Muscle layer of colon (tissue), 2 donors: ENCODE results near the gene TADA1.

ENCODE experiments used
- H3K27ac ChIP-seq: one replicate; pipeline ENCODE4 v1.7.0; 2013; ENCODE audit warnings: low read depth, mild to moderate bottlenecking, low read length, moderate library complexity
- H3K27me3 ChIP-seq, 2 donors: one replicate each; pipeline ENCODE4 v1.7.0; 2013; ENCODE audit warnings: low read length in 2 of 2, mild to moderate bottlenecking in 2 of 2; ENCODE audit not compliant: insufficient read depth in 2 of 2, control insufficient read depth in 1 of 2
- H3K36me3 ChIP-seq: one replicate; pipeline ENCODE4 v1.7.0; 2013; ENCODE audit warnings: mild to moderate bottlenecking, low read length; ENCODE audit not compliant: insufficient read depth
- H3K4me1 ChIP-seq: one replicate; pipeline ENCODE4 v1.7.0; 2013; ENCODE audit warnings: mild to moderate bottlenecking, low read length; ENCODE audit not compliant: insufficient read depth
- H3K4me3 ChIP-seq, 2 donors: one replicate each; pipeline ENCODE4 v1.7.0; 2013; ENCODE audit warnings: low read length in 2 of 2, low read depth in 1 of 2, mild to moderate bottlenecking in 1 of 2, moderate library complexity in 1 of 2
- H3K9ac ChIP-seq: one replicate; pipeline ENCODE4 v1.7.0; 2013; ENCODE audit warnings: low read length
- H3K9me3 ChIP-seq: one replicate; pipeline ENCODE4 v1.7.0; 2013; ENCODE audit warnings: mild to moderate bottlenecking, low read length
- donor health status: abdominal sarcoma.
- donor health status: Adenocarcinoma of cecum.

TADA1 gene

DNA sequence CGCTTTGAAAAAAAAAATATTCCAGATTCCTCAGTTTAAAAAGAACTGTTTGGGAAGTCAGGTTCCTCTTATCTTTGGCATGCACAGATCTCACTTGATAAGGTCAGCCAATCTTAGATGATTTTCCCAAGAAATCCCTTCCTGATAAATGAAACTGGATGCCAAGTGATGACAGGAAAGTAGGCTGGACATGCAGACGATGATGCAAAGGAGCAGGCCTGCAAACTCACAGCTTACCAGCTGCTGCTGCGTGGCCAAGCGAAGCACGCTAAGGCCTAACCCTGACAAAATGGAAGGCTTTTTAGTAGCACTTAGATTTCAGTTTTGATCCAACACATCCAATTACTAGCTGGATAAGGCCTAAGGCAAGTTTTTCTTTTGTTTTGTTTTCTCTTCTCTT, 10.1 kb downstream of the TADA1 start:
- no peaks in the 10 kb centered on the region for H3K27me3 ChIP-seq
- no peak overlapping the region for H3K4me3 ChIP-seq
- no peaks in the 10 kb centered on the region for H3K9me3 ChIP-seq
- H3K4me1 ChIP-seq, result no peaks in the 10 kb centered on the region
- peaks cover 43% of the 10 kb centered on the region for H3K36me3 ChIP-seq
- H3K27ac ChIP-seq, result no peak overlapping the region
- H3K9ac ChIP-seq, result no peak overlapping the region

DNA sequence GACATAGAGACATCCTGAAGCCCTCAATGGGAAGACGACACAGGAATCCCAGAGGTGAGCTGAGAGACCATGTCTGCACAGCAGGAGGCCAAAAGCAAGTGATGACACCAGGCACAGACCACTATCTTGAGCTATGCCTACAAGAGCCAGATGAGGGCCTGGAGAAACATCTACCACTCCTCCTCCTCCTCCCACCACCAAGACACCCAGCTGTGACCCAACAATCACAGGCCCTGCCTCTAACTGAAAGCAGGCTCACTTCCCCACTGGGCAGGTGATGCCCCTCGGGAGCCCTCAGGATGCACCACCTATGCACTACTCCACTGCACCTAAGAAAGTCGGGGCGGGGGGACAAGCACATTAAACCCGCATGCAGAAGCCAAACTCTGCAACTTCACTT, 16.5 kb downstream of the TADA1 start:
- H3K9me3 ChIP-seq, result no peaks in the 10 kb centered on the region
- peak overlapping the region in 1 of 2 donors; percentile 15 for H3K4me3 ChIP-seq
- H3K36me3 ChIP-seq, result peaks cover 72% of the 10 kb centered on the region
- no peak overlapping the region for H3K9ac ChIP-seq
- no peaks in the 10 kb centered on the region for H3K27me3 ChIP-seq
- no peak overlapping the region for H3K27ac ChIP-seq
- H3K4me1 ChIP-seq, result no peaks in the 10 kb centered on the region

DNA sequence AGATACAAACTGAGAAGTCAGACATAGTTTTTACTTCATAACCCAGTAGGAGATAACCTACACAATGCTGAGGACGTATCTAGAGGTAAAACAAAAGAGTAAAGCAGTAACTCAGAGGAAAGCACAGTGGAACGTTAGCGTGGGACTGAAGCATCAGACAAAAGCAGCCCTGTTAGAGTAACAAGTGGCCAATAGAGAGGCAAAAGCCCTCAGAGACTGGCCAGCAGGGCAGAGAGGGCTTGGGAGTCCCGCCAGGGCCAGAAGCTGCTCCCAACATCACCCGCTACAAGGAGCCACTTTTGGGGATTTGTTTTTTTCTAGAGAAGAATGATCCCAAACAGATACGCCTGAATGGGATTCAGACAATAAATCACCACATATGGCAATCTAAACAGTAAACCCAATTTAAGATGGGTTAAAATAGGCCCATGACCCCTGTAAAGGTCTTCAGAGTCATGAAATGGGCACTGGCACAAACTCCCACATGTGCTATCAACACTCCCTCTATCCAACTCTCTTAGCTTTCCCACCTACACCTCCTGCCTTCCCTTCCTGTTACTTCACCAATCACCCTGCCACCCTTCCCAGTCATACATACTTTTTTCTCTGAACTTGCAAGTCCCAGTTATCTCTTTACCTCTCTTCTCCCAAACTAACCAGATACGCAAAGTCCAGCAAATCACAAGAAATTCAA, 17.2 kb downstream of the TADA1 start:
- H3K36me3 ChIP-seq, result peaks cover 73% of the 10 kb centered on the region
- no peaks in the 10 kb centered on the region for H3K27me3 ChIP-seq
- no peak overlapping the region for H3K4me3 ChIP-seq
- H3K9ac ChIP-seq, result no peak overlapping the region
- no peaks in the 10 kb centered on the region for H3K9me3 ChIP-seq
- no peak overlapping the region for H3K27ac ChIP-seq
- H3K4me1 ChIP-seq, result no peaks in the 10 kb centered on the region

DNA sequence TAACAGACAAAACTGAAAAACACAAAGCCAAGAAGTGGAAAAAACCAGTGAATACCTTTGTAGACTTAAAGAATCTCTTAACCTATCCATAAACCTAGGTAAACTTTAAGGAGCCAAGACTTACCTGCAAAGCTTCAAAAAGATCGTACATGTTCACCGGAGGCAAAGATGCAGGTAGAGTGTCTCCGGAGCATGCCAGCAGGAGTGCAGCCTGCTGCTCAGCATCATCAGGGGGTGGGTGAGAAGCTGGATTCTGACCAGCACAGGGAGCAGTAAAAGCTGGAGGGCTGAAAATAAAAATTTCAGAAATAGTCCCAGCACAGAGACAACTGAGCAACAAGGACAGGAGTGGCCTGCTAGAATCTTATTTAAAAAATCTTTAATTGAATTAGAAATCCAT, 18.1 kb downstream of the TADA1 start:
- no peak overlapping the region for H3K27ac ChIP-seq
- no peaks in the 10 kb centered on the region for H3K4me1 ChIP-seq
- peaks cover 70% of the 10 kb centered on the region for H3K36me3 ChIP-seq
- H3K9me3 ChIP-seq, result no peaks in the 10 kb centered on the region
- no peak overlapping the region for H3K9ac ChIP-seq
- no peak overlapping the region for H3K4me3 ChIP-seq
- no peaks in the 10 kb centered on the region for H3K27me3 ChIP-seq

DNA sequence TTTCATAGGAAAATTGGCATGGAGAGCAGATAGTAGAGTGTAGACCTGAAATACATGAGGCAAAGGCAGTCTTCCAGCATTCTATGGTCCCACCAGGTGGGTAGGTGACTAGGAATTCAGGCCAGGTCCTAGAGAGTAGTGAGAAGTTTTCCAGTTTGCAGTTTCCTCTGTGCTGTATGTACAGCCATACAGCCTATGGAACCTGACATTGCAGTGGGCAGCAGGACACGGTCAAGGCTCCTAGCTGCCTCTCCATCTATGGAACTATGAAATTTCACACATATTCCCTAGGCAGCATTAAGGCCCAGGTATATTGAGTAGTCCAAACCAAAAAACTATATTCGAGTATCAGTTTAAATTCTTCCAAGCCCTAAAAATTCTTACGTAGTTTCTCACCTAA, 20.5 kb downstream of the TADA1 start:
- H3K36me3 ChIP-seq, result peaks cover 72% of the 10 kb centered on the region
- H3K4me3 ChIP-seq, result no peak overlapping the region

DNA sequence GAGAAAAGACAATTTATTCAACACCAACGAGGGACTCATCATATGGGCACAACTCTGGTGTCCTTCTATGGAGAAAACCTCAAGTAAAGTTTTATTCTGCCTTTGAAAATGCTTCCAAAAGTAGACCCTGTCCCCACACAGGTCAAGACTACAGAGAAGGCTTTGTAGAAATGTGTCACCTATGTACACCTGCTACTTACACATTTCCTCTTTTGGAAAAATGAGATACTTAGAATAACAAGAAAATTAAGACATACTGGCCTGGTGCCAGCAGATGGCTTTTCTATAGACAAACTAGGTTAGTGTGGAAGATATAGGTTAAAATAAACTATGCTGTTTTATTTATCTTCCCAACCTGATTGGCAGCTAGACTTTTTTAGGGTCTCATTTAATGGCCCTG, 23.1 kb downstream of the TADA1 start:
- Histone ChIP-seq H3K9me3 (no peaks in the 10 kb centered on the region), H3K4me3 (no peak overlapping the region), H3K4me1 (no peaks in the 10 kb centered on the region), H3K27ac (no peak overlapping the region), H3K9ac (no peak overlapping the region), H3K36me3 (peaks cover 78% of the 10 kb centered on the region), H3K27me3 (no peaks in the 10 kb centered on the region)

More for the DNA sequence above, 20.5 kb downstream of the TADA1 start:
- no peaks in the 10 kb centered on the region for H3K27me3 ChIP-seq
- H3K4me1 ChIP-seq, result no peaks in the 10 kb centered on the region
- H3K27ac ChIP-seq, result no peak overlapping the region
- H3K9me3 ChIP-seq, result no peaks in the 10 kb centered on the region
- no peak overlapping the region for H3K9ac ChIP-seq

DNA sequence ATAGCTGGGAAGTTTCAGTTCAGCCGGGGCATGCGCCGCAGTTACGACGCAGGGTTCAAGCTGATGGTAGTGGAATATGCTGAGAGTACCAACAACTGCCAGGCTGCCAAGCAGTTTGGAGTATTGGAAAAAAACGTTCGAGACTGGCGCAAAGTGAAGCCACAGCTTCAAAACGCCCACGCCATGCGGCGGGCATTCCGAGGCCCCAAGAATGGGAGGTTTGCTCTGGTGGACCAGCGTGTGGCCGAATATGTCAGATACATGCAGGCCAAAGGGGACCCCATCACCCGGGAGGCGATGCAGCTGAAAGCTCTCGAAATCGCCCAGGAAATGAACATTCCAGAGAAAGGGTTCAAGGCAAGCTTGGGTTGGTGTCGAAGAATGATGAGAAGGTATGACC, 26.9 kb downstream of the TADA1 start:
- Histone ChIP-seq H3K4me3 (no peak overlapping the region), H3K9me3 (no peaks in the 10 kb centered on the region), H3K27me3 (no peaks in the 10 kb centered on the region), H3K36me3 (peaks cover 80% of the 10 kb centered on the region), H3K27ac (no peak overlapping the region), H3K9ac (no peak overlapping the region), H3K4me1 (peaks cover 15% of the 10 kb centered on the region)

DNA sequence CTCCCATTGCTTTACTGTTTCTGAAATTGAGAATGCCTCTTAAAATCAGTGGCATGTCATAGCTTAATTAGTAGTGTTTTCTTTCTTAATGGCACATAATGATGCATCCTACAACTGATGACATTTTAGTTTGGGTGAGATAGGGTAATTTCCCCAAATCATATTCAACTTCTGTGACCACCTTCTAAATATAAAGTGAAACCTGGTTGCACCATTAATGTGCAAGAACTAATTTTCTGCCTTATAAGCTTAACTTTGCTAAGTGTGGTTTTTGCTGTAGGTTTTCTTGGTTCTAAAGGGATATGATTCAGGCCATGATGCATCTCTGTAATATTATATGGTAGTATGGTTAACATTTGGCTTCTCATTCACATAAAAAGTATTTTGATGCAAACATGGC, 27.9 kb downstream of the TADA1 start:
- no peaks in the 10 kb centered on the region for H3K27me3 ChIP-seq
- H3K36me3 ChIP-seq, result peaks cover 85% of the 10 kb centered on the region
- peaks cover 25% of the 10 kb centered on the region for H3K4me1 ChIP-seq

DNA sequence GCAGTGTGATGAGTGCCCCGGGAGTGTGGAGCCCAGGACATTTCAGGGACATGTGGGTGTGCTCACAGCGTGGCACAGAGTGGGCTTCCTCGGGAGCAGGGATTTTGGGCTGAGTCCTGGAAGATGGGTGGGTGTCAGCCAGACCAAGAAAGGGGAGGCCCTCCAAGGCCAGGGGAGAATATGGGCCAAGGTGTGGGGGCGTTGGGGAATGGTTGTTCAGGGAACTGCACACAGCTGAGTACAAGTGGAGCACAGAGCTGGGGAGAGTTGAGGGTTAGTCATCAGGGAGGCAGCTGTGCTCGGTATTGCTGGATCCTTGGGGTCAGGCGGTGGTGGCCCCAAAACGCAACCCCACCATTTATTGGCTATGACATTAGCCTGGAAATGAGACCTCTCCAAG, 31.3 kb downstream of the TADA1 start:
- Histone ChIP-seq H3K4me3 (no peak overlapping the region), H3K27ac (no peak overlapping the region), H3K9ac (no peak overlapping the region), H3K4me1 (peaks cover 55% of the 10 kb centered on the region), H3K27me3 (no peaks in the 10 kb centered on the region), H3K9me3 (no peaks in the 10 kb centered on the region), H3K36me3 (peaks cover 87% of the 10 kb centered on the region)

More for the DNA sequence above, 27.9 kb downstream of the TADA1 start:
- Histone ChIP-seq H3K27ac (no peak overlapping the region), H3K9me3 (no peaks in the 10 kb centered on the region), H3K9ac (no peak overlapping the region), H3K4me3 (no peak overlapping the region)

DNA sequence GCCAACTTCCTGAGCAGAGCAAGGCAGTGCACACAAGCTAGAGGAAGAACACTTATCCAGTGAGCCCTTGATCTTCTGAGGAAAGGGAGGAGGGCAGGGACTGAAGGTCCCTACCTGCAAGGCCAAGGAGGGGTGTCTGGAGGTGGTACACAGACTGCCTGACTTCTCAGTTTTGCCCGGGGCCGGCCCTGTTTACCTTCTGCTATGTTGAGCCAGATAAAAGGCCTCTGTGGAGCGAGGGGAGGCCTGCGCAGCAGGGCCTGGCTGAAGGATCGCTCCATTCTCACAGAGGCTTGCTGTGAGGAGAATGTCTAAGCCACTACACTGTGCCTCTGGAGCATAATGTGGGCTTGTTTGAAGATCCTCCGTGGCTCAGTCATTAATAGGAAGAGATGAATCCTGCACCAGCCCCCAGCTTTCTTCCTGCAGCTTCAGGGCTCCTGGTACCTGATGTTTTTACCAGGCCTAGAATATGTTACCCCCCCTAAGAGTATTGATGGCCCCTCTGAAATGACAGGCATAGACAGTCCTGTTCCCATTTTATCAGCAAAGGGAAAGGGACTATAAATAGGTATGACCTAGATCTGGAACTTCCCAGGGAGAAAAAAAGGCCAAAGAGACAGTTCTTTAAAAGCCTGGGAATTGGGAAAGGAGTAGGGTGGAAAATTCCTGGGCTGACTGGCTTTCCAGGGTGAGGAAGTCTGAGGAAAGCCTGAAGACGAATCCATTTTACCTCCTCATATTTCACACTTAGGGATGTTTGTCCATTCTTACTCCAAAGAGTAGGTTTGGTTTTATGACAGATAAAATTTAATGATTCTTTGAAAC, 32.1 kb downstream of the TADA1 start:
- H3K9ac ChIP-seq, result no peak overlapping the region
- peak overlapping the region; percentile 9 for H3K27ac ChIP-seq
- H3K9me3 ChIP-seq, result no peaks in the 10 kb centered on the region
- H3K27me3 ChIP-seq, result no peaks in the 10 kb centered on the region
- H3K36me3 ChIP-seq, result peaks cover 79% of the 10 kb centered on the region
- H3K4me1 ChIP-seq, result peaks cover 55% of the 10 kb centered on the region
- H3K4me3 ChIP-seq, result peak overlapping the region in 1 of 2 donors; percentile 9

DNA sequence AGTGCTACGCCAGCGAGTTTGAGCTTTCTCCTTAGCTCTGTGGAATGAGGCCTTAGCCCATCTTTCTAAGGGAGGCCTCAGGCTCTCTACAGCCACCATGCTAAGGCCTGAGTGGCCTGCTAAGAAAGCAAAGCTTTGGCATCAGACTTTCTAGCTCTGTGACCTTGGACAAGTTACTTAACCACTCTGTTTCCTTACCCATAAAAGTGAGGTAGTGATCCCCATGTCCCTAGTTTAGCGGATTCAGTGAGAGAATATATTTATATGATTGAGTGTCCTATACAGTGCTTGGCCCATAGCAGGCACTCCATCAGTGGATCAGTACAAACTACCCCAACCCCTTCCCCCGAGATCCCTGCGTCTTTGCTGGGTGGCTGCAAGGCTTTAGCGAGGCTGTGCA, 32.7 kb downstream of the TADA1 start:
- Histone ChIP-seq H3K4me3 (peak overlapping the region in 1 of 2 donors; percentile 9), H3K27me3 (no peaks in the 10 kb centered on the region), H3K4me1 (peaks cover 60% of the 10 kb centered on the region), H3K27ac (no peak overlapping the region), H3K9ac (no peak overlapping the region), H3K36me3 (peaks cover 73% of the 10 kb centered on the region), H3K9me3 (no peaks in the 10 kb centered on the region)
